ENCODE results near the gene SMIM29.

DNA sequence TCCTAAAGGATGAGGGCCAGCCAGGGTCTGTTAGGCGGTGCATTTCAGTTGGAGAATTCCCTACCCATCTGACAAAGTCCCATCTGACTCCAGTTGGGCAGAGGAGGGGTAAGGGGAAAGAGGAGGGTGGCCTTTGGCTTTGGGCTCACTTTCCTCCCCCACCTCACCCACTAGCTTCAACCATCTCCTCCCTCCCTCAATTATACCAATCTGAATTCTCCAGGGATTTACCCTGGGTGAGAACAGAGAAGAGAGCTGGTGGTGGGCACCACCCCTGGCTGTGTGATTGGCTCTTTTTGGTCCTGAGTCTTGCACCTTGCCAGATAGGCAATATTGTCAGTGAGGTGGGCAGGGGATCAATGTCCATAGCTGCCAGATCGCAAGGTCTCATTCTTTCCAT lies 8.9 kb downstream of the SMIM29 start:
- TF ChIP-seq, protein P1, sequence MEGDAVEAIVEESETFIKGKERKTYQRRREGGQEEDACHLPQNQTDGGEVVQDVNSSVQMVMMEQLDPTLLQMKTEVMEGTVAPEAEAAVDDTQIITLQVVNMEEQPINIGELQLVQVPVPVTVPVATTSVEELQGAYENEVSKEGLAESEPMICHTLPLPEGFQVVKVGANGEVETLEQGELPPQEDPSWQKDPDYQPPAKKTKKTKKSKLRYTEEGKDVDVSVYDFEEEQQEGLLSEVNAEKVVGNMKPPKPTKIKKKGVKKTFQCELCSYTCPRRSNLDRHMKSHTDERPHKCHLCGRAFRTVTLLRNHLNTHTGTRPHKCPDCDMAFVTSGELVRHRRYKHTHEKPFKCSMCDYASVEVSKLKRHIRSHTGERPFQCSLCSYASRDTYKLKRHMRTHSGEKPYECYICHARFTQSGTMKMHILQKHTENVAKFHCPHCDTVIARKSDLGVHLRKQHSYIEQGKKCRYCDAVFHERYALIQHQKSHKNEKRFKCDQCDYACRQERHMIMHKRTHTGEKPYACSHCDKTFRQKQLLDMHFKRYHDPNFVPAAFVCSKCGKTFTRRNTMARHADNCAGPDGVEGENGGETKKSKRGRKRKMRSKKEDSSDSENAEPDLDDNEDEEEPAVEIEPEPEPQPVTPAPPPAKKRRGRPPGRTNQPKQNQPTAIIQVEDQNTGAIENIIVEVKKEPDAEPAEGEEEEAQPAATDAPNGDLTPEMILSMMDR (IDR thresholded peaks at IDR 0.05) = no peak
- TF ChIP-seq EZH2 (IDR thresholded peaks at IDR 0.05; ENCODE audit: borderline replicate concordance, insufficient read depth, low read depth, low read length, poor library complexity, severe bottlenecking) = no peak
